22Rv1 (cell line): ENCODE results near the gene IL2RG.

Experiments used
- H3K27ac ChIP-seq: fragments of 450-650 bp; 2 replicates; pipeline ENCODE4 v1.5.1; 2017
- CTCF ChIP-seq: fragments of 450-650 bp; IDR thresholded peaks from 2 replicates; pipeline ENCODE4 v1.5.1; 2017; ENCODE audit warnings: mild to moderate bottlenecking
- ZFX ChIP-seq: fragments of 450-650 bp; IDR thresholded peaks from 2 replicates; pipeline ENCODE4 v1.6.1; 2017; ENCODE audit warnings: antibody characterized with exemption, borderline replicate concordance

The IL2RG gene

GRCh38 chrX:71148278-71148663, 36.9 kb upstream of the IL2RG start:
- no peak overlapping the region for H3K27ac ChIP-seq
- TF ChIP-seq CTCF (no peak), ZFX (no peak)

GRCh38 chrX:71147496-71148277, 36.3 kb upstream of the IL2RG start:
- no peak for TF ChIP-seq ZFX
- no peak for TF ChIP-seq CTCF
- H3K27ac ChIP-seq = no peak overlapping the region

GRCh38 chrX:71144651-71145050, 33.3 kb upstream of the IL2RG start, which contains the start of gene NLGN3:
TSS of gene NLGN3 (plus strand) at chrX:71144841. CDS start at chrX:71147750, 2,909 bp downstream.
- TF ChIP-seq CTCF (no peak), ZFX (no peak)
- H3K27ac ChIP-seq = peak within 1 kb of the TSS; percentile 53

- no peak for TF ChIP-seq ZFX
- TF ChIP-seq CTCF = no peak
- H3K27ac ChIP-seq = peak overlapping the region; percentile 53
These were observed 32.1 kb upstream of the IL2RG start for GRCh38 chrX:71143508-71143907.

- no peak for TF ChIP-seq CTCF
- no peak for TF ChIP-seq ZFX
These were observed 29.1 kb upstream of the IL2RG start for GRCh38 chrX:71140440-71140839.

GRCh38 chrX:71131510-71131909, 20.1 kb upstream of the IL2RG start:
- H3K27ac ChIP-seq = no peak overlapping the region
- TF ChIP-seq CTCF (no peak), ZFX (no peak)

More at GRCh38 chrX:71140440-71140839, 29.1 kb upstream of the IL2RG start:
- H3K27ac ChIP-seq = no peak overlapping the region

- no peak overlapping the region for H3K27ac ChIP-seq
- no peak for TF ChIP-seq ZFX
- peak; percentile 80 for TF ChIP-seq CTCF
These were observed 17.8 kb upstream of the IL2RG start for GRCh38 chrX:71128915-71129765.
